Gastrocnemius medialis (tissue), 4 donors: ENCODE data around the gene ADGRV1.

Experiments
- POLR2A ChIP-seq, 2 donors: fragments of 450-650 bp; IDR thresholded peaks; one replicate each; pipeline ENCODE4 v1.6.1; 2017; ENCODE audit warnings: antibody characterized with exemption in 2 of 2, mild to moderate bottlenecking in 2 of 2, moderate library complexity in 2 of 2
- TF ChIP-seq, protein P1 (sequence below), 5 experiments: fragments of 450-650 bp in 3 of 5; fragments of 200-600 bp in 2 of 5; sonication (generic) in 2 of 5; IDR thresholded peaks in 4 of 5; conservative IDR thresholded peaks in 1 of 5; 1 replicate in 4 of 5; 2 replicates in 1 of 5; pipeline ENCODE4 v1.5.1; 2016 to 2019; ENCODE audit warnings: antibody characterized with exemption in 5 of 5, mild to moderate bottlenecking in 3 of 5, moderate library complexity in 3 of 5

GRCh38 chr5:91018712-91019371, 460.2 kb downstream of the ADGRV1 start:
- TF ChIP-seq, protein P1, sequence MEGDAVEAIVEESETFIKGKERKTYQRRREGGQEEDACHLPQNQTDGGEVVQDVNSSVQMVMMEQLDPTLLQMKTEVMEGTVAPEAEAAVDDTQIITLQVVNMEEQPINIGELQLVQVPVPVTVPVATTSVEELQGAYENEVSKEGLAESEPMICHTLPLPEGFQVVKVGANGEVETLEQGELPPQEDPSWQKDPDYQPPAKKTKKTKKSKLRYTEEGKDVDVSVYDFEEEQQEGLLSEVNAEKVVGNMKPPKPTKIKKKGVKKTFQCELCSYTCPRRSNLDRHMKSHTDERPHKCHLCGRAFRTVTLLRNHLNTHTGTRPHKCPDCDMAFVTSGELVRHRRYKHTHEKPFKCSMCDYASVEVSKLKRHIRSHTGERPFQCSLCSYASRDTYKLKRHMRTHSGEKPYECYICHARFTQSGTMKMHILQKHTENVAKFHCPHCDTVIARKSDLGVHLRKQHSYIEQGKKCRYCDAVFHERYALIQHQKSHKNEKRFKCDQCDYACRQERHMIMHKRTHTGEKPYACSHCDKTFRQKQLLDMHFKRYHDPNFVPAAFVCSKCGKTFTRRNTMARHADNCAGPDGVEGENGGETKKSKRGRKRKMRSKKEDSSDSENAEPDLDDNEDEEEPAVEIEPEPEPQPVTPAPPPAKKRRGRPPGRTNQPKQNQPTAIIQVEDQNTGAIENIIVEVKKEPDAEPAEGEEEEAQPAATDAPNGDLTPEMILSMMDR (IDR thresholded peaks at IDR 0.05 in 4 of 5, conservative IDR thresholded peaks at IDR 0.05 in 1 of 5), result no peak
- TF ChIP-seq POLR2A (IDR thresholded peaks at IDR 0.05), result no peak
